Gastrocnemius medialis (tissue), 4 donors: Measurements from ENCODE around the gene NPTX1. TPM values are rescaled to one million over a fixed set of nuclear protein-coding genes. Genes with fewer than 3 reads are reported as not detected.

Experiments
- ATAC-seq, 2 donors: fragments of 150-250 bp; one replicate each; pipeline ENCODE4 v1.9.1; 2016
- DNase-seq, 2 donors: peaks; one replicate each; pipeline ENCODE4 v3.0.0-alpha.2; 2019
- H3K27ac ChIP-seq, 4 donors: fragments of 200-600 bp; sonication (generic); 1 replicate in 1 of 4; 2 replicates in 3 of 4; pipeline ENCODE4 v1.5.1; 2016 to 2018; ENCODE audit warnings: mild to moderate bottlenecking in 2 of 4, moderate library complexity in 1 of 4
- H3K27me3 ChIP-seq, 3 donors: fragments of 200-600 bp; sonication (generic) in 2 of 3; 1 replicate in 1 of 3; 2 replicates in 2 of 3; pipeline versions ENCODE4 v1.5.1 to v1.6.0; 2016 to 2019; ENCODE audit warnings: mild to moderate bottlenecking in 1 of 3, moderate library complexity in 1 of 3
- H3K36me3 ChIP-seq, 2 donors: fragments of 200-600 bp; sonication (generic) in 1 of 2; one replicate each; pipeline ENCODE4 v1.5.1; 2017 to 2018
- H3K4me1 ChIP-seq, 2 donors: fragments of 200-600 bp; sonication (generic) in 1 of 2; one replicate each; pipeline ENCODE4 v1.5.1; 2016 to 2017; ENCODE audit warnings: mild to moderate bottlenecking in 2 of 2
- H3K4me3 ChIP-seq, 4 donors: fragments of 200-600 bp; sonication (generic) in 3 of 4; 1 replicate in 1 of 4; 2 replicates in 3 of 4; pipeline ENCODE4 v1.5.1; 2016 to 2019; ENCODE audit warnings: mild to moderate bottlenecking in 2 of 4
- H3K9me3 ChIP-seq, 3 donors: fragments of 200-600 bp; sonication (generic) in 2 of 3; 1 replicate in 1 of 3; 2 replicates in 2 of 3; pipeline ENCODE4 v1.5.1; 2016 to 2019
- CTCF ChIP-seq, 5 experiments: fragments of 450-650 bp in 3 of 5; fragments of 200-600 bp in 2 of 5; sonication (generic) in 2 of 5; IDR thresholded peaks in 4 of 5; conservative IDR thresholded peaks in 1 of 5; 1 replicate in 4 of 5; 2 replicates in 1 of 5; pipeline ENCODE4 v1.5.1; 2016 to 2019; ENCODE audit warnings: antibody characterized with exemption in 5 of 5, mild to moderate bottlenecking in 3 of 5, moderate library complexity in 3 of 5
- POLR2A ChIP-seq, 2 donors: fragments of 450-650 bp; IDR thresholded peaks; one replicate each; pipeline ENCODE4 v1.6.1; 2017; ENCODE audit warnings: antibody characterized with exemption in 2 of 2, mild to moderate bottlenecking in 2 of 2, moderate library complexity in 2 of 2
- in situ Hi-C, 4 donors: fragments of 200-750 bp; cut with MboI; loops; one replicate each; pipeline versions ENCODE4 v1.15.0 to v1.8.0; 2017; ENCODE audit warnings: low sequenced_read_pairs in 4 of 4
- intact Hi-C: fragments of 100-400 bp; cut with DNase I; formaldehyde crosslinking; loops from one replicate; pipeline ENCODE4 v1.15.1; 2023; ENCODE audit warnings: low total_unique reads
- total RNA-seq, 4 donors: library from RNA; depleted of rRNA; stranded (reverse); fragments of >200 nt; gene quantifications; one replicate each; pipeline versions ENCODE4 v1.1.0 to v1.2.3, GENCODE V29; 2016

The NPTX1 gene
- total RNA-seq, 4 donors from 2014 or later: 0.07 to 2.4 (median 0.21) TPM

GRCh38 chr17:80479246-80479566 lies 2.8 kb upstream of the NPTX1 start:
- no peaks in the 10 kb centered on the region for H3K9me3 ChIP-seq
- DNase-seq (no peak), ATAC-seq (no peak)
- peaks cover 69 to 81% (median 74%) of the 10 kb centered on the region in 3 donors for H3K27me3 ChIP-seq
- H3K27ac ChIP-seq: no peak overlapping the region
- TF ChIP-seq POLR2A (IDR thresholded peaks at IDR 0.05): no peak
- H3K36me3 ChIP-seq: no peaks in the 10 kb centered on the region
- H3K4me1 ChIP-seq: peaks cover 24 to 32% of the 10 kb centered on the region in 2 donors
- intact Hi-C loops: loop anchor here (5.0 kb wide), 3 partner anchors 52 to 418 kb away; no protein-coding TSS in a partner anchor
- peak overlapping the region in 1 of 4 donors; percentile 46 for H3K4me3 ChIP-seq
- in situ Hi-C loops: no loop called here

DNA sequence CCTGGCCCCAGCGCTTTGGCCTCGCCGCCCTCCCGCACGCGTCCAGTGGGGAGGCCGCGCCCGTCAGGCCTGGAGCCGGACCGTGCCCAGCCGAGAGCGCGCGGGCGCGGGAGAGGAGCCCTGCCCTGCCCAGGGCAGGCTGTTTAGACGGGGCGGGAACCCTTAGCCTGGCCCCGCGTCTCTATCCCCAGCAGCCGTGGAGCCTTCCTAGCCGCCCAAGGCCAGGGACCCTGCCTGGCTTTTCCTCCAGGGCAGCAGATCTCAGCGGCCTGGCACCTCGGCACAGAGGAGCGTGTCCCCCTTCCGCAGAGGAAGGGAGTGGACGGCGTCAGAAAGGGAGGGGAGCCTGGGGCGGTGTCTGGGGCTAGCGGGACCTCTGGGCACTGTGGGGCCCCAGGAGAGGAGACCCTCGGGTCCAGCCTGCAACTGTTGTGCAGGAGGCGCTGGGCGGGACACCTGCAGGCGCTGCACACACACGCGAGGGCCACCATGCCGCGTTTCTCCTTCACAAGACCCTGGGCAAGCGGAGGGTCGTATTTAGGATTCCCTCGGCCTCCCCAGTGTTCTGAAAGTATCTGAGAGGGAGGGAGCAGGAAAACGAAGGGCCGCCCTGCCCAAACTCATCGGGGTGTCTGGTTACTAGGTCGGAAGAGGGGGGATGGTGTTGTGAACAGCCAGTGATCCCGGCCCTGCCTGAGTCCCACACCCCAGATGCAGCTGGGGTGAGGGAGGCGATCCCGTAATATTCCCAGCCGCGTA lies 2.3 kb upstream of the NPTX1 start:
- H3K4me1 ChIP-seq: peaks cover 24 to 32% of the 10 kb centered on the region in 2 donors
- no peak overlapping the region for H3K27ac ChIP-seq
- no peaks in the 10 kb centered on the region for H3K9me3 ChIP-seq
- intact Hi-C loops: loop anchor here (1.0 to 5.0 kb wide), 4 partner anchors 51 to 419 kb away; no protein-coding TSS in a partner anchor
- TF ChIP-seq POLR2A (IDR thresholded peaks at IDR 0.05) (no peak), CTCF (IDR thresholded peaks at IDR 0.05 in 4 of 5, conservative IDR thresholded peaks at IDR 0.05 in 1 of 5) (no peak)
- peak overlapping the region; percentile 40 to 61 (median 44) for H3K4me3 ChIP-seq
- no peaks in the 10 kb centered on the region for H3K36me3 ChIP-seq
- peaks cover 73 to 86% (median 77%) of the 10 kb centered on the region in 3 donors for H3K27me3 ChIP-seq
- ATAC-seq (peak; percentile 20 to 31), DNase-seq (no peak)
- in situ Hi-C loops: no loop called here

DNA sequence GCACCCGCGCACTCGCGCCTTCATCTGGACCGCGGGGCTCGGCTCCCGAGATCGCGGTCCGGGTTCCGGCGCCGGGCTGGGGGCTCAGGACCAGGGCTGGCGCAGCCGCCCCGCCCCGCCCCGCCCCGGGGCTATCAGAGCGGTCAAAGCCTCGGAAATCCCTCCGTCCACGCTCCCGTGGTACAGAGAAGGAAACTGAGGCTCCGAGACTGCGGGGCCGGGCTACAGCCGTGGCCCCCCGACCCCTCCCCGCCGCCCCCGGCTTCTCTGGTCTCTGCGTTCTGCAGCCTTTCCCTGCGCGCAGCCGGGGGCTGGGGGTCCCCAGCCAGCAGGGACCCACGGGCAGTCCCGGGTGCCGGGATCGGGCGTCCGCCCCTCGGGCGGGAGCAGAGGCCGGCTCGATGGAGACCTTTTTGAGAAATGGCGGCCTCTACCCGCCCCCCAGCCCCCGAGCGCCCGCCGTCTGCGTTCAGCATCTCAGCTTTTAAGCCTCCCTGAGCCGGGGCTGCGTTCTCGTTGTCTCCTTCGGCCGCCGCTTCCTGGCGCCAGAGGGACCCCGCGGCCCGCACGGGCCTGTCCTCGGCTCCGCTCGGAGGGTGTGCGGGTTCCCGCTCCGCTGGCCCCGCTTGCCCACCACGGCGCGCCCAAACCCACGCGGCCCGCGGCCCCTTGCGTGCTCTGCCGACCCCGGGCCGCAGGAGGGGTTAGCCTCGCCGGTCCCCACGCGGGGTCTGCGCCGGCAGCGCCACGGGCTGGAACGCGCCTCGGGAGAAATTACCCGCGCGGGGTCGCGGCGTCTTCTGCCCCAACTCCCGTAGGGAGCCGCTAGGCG lies 1.5 kb upstream of the NPTX1 start:
- peak in 1 of 2 donors; percentile 48 for DNase-seq
- Histone ChIP-seq H3K27ac (no peak overlapping the region), H3K9me3 (no peaks in the 10 kb centered on the region), H3K4me3 (peak overlapping the region; percentile 40 to 61 (median 44)), H3K36me3 (no peaks in the 10 kb centered on the region), H3K4me1 (peaks cover 24 to 32% of the 10 kb centered on the region in 2 donors), H3K27me3 (peaks cover 78 to 94% (median 85%) of the 10 kb centered on the region in 3 donors)
- intact Hi-C loops: loop anchor here (1.0 to 5.0 kb wide), 4 partner anchors 51 to 419 kb away; no protein-coding TSS in a partner anchor
- ATAC-seq: peak; percentile 64 to 70
- TF ChIP-seq CTCF (IDR thresholded peaks at IDR 0.05 in 4 of 5, conservative IDR thresholded peaks at IDR 0.05 in 1 of 5): peak; percentile 45 to 70 (median 61)
- no peak for TF ChIP-seq POLR2A (IDR thresholded peaks at IDR 0.05)
- in situ Hi-C loops: no loop called here

DNA sequence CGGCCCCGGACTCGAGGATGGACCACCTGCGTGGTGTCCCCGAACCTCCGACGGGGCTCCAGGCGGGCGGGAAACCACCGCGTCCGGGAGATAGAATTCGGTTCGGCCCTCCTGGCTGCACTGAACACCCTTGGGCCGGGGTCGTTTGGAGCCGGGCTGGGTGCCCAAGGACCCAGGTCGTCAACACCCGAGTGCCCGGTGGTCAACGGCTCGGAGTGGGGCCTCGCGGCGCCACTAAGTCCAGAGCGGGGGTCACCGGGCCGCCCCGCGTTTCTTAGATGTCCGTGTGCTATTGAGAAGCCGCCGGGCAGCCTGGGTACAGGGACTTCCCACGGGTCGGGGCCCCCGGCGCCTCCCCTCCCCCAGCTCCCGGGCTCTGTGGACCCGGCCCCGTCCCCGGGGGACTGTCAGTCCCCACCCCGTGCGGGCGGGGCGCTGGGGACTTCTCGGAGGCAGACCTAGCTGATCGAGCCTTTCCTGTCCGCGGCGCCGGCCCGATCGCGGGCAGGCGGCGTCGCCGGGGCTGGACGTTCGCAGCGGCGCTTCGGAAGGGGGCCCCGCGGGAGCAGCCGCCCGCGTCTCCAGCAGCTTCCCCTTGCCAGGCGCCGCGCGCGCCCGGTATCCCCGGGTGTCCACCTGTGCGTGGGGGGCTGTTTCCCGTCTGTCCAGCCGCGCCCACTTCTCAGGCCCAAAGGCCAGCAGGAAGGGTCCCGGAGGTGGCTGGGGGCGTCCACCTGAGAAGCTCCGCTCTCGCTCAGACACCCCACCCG lies 655 bp upstream of the NPTX1 start:
- no peak overlapping the region for H3K27ac ChIP-seq
- DNase-seq (no peak), ATAC-seq (no peak)
- intact Hi-C loops: loop anchor here (5.0 kb wide), 3 partner anchors 50 to 420 kb away; no protein-coding TSS in a partner anchor
- TF ChIP-seq POLR2A (IDR thresholded peaks at IDR 0.05) (no peak), CTCF (IDR thresholded peaks at IDR 0.05 in 4 of 5, conservative IDR thresholded peaks at IDR 0.05 in 1 of 5) (no peak)
- peaks cover 74 to 87% (median 81%) of the 10 kb centered on the region in 3 donors for H3K27me3 ChIP-seq
- no peaks in the 10 kb centered on the region for H3K36me3 ChIP-seq
- peaks cover 24 to 32% of the 10 kb centered on the region in 2 donors for H3K4me1 ChIP-seq
- H3K4me3 ChIP-seq: peak overlapping the region; percentile 40 to 61 (median 44)
- H3K9me3 ChIP-seq: no peaks in the 10 kb centered on the region
- in situ Hi-C loops: no loop called here
